DND-41 (cell line): Measurements from ENCODE around the gene DUSP15.

Experiments
- ATAC-seq: fragments of 200-7000 bp; cut with Tn5 transposase; 3 replicates; pipeline ENCODE4 v1.9.1; 2021; ENCODE audit warnings: low read depth; ENCODE audit not compliant: insufficient read depth
- DNase-seq: peaks from one replicate; pipeline ENCODE4 v3.0.0-alpha.2; 2020
- H2AFZ ChIP-seq: 2 replicates; pipeline ENCODE4 v1.6.0; 2012; ENCODE audit warnings: low read depth, low read length
- H3K27ac ChIP-seq: 2 replicates; pipeline ENCODE4 v1.5.1; 2012; ENCODE audit warnings: low read length, inconsistent platforms
- H3K27me3 ChIP-seq: fragments of 200-600 bp; sonication (generic); 2 replicates; pipeline ENCODE4 v1.6.0; 2012; ENCODE audit warnings: low read length, mild to moderate bottlenecking, inconsistent platforms; ENCODE audit not compliant: insufficient read depth, poor library complexity
- H3K36me3 ChIP-seq: 2 replicates; pipeline ENCODE4 v1.5.1; 2012; ENCODE audit warnings: low read length, inconsistent platforms; ENCODE audit not compliant: insufficient read depth
- H3K4me1 ChIP-seq: 2 replicates; pipeline ENCODE4 v1.5.1; 2012; ENCODE audit warnings: mild to moderate bottlenecking, low read length; ENCODE audit not compliant: insufficient read depth
- H3K4me2 ChIP-seq: 2 replicates; pipeline ENCODE4 v1.6.0; 2012; ENCODE audit warnings: mild to moderate bottlenecking, moderate library complexity, low read length, inconsistent platforms; ENCODE audit not compliant: insufficient read depth
- H3K4me3 ChIP-seq, 2 experiments: fragments of 200-600 bp in 1 of 2; shearing (Covaris generic) in 1 of 2; 2 replicates each; pipeline ENCODE4 v1.5.1; 2012 to 2016; ENCODE audit warnings: inconsistent platforms in 2 of 2, low read length in 2 of 2, mild to moderate bottlenecking in 2 of 2, low read depth in 1 of 2, moderate library complexity in 1 of 2
- H3K79me2 ChIP-seq: 2 replicates; pipeline ENCODE4 v1.6.0; 2012; ENCODE audit warnings: low read length, inconsistent platforms; ENCODE audit not compliant: insufficient read depth
- H3K9ac ChIP-seq: 2 replicates; pipeline ENCODE4 v1.6.0; 2012; ENCODE audit warnings: low read depth, mild to moderate bottlenecking, inconsistent platforms, low read length, moderate library complexity
- H3K9me3 ChIP-seq: 2 replicates; pipeline ENCODE4 v1.5.1; 2012; ENCODE audit warnings: low read length, moderate library complexity, mild to moderate bottlenecking, inconsistent platforms; ENCODE audit not compliant: insufficient read depth, severe bottlenecking
- H4K20me1 ChIP-seq: 2 replicates; pipeline ENCODE4 v1.6.0; 2012; ENCODE audit warnings: low read length; ENCODE audit not compliant: insufficient read depth
- EZH2 ChIP-seq: IDR thresholded peaks from 3 replicates; pipeline ENCODE4 v1.6.1; 2012; ENCODE audit warnings: borderline replicate concordance, low read depth, mild to moderate bottlenecking, moderate library complexity, low read length, inconsistent platforms; ENCODE audit not compliant: severe bottlenecking
- TF ChIP-seq, protein P1 (sequence below): IDR thresholded peaks from 2 replicates; pipeline ENCODE4 v1.5.1; 2012; ENCODE audit warnings: borderline replicate concordance, low read length, moderate library complexity, mild to moderate bottlenecking; ENCODE audit not compliant: poor library complexity, severe bottlenecking; ENCODE audit errors: extremely low read depth

Gene DUSP15

DNA sequence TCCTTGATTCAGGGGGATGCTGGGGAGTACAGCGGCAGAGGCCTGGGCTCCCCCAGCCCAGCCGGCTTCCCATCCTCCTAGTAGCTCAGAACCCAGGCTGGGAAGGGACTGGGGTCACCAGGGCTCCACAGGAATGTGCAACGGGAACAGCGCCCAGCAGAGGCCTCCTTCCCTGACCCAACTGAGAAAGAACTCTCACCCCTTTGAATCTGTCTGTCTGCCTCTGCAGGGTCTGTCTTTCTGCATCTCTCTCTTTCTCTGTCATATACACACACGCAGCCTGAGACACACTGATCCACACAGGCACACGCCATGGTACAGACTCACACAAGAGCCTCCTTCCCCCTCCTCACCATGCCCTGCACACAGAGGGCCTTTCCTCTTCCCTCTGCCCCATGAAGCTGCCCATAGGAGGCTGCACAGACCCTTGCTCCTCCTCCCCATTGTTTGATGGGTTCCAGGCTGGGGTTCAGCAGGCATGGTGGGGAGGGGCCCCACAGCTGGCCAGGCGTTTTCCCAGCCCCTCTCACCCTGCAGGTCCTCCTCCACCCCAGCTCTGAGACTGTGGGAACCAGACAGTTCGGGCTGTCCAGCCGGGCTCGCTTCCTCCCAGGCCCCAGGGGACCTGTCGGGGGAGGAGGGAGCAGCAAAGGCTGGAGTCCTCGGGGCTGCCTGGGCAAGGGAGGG lies 27.7 kb downstream of the DUSP15 start:
- peaks cover 6% of the 10 kb centered on the region for H4K20me1 ChIP-seq
- H3K4me3 ChIP-seq = no peak overlapping the region
- H3K27ac ChIP-seq = no peak overlapping the region
- no peak for TF ChIP-seq EZH2
- TF ChIP-seq, protein P1, sequence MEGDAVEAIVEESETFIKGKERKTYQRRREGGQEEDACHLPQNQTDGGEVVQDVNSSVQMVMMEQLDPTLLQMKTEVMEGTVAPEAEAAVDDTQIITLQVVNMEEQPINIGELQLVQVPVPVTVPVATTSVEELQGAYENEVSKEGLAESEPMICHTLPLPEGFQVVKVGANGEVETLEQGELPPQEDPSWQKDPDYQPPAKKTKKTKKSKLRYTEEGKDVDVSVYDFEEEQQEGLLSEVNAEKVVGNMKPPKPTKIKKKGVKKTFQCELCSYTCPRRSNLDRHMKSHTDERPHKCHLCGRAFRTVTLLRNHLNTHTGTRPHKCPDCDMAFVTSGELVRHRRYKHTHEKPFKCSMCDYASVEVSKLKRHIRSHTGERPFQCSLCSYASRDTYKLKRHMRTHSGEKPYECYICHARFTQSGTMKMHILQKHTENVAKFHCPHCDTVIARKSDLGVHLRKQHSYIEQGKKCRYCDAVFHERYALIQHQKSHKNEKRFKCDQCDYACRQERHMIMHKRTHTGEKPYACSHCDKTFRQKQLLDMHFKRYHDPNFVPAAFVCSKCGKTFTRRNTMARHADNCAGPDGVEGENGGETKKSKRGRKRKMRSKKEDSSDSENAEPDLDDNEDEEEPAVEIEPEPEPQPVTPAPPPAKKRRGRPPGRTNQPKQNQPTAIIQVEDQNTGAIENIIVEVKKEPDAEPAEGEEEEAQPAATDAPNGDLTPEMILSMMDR = no peak
- no peak overlapping the region for H3K9ac ChIP-seq
- H2AFZ ChIP-seq = no peak overlapping the region
- DNase-seq (no peak), ATAC-seq (no peak)
- no peak overlapping the region for H3K4me2 ChIP-seq
- no peaks in the 10 kb centered on the region for H3K9me3 ChIP-seq
- H3K4me1 ChIP-seq = no peaks in the 10 kb centered on the region
- no peaks in the 10 kb centered on the region for H3K79me2 ChIP-seq
- H3K27me3 ChIP-seq = no peaks in the 10 kb centered on the region
- H3K36me3 ChIP-seq = no peaks in the 10 kb centered on the region

DNA sequence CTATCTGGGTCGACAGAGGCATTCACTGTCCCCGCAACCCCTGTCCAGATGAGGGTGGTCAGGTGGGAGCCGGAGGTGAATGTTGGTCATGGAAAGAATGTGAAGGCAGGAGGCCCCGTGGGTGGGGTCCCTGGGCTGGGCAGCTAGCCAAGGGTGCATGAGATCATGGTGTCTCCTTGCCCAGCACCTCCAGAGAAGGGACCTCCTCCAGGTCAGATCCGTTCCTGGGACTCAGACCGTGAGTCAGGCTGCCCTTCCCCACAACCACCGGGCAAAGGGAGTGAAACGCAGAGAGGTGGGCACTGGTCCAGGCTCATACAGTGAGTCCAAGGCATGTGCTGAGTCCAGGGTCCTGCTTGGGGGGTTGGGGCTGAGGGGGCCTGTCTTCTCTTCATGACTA lies 28.4 kb downstream of the DUSP15 start:
- Histone ChIP-seq H3K36me3 (no peaks in the 10 kb centered on the region), H3K4me1 (no peaks in the 10 kb centered on the region), H3K4me3 (no peak overlapping the region), H2AFZ (no peak overlapping the region), H3K27me3 (no peaks in the 10 kb centered on the region), H3K9me3 (no peaks in the 10 kb centered on the region), H3K79me2 (no peaks in the 10 kb centered on the region), H3K4me2 (no peak overlapping the region), H3K9ac (no peak overlapping the region), H3K27ac (no peak overlapping the region), H4K20me1 (peaks cover 12% of the 10 kb centered on the region)
- TF ChIP-seq, protein P1 = no peak
- TF ChIP-seq EZH2 = no peak
- ATAC-seq (no peak), DNase-seq (no peak)

DNA sequence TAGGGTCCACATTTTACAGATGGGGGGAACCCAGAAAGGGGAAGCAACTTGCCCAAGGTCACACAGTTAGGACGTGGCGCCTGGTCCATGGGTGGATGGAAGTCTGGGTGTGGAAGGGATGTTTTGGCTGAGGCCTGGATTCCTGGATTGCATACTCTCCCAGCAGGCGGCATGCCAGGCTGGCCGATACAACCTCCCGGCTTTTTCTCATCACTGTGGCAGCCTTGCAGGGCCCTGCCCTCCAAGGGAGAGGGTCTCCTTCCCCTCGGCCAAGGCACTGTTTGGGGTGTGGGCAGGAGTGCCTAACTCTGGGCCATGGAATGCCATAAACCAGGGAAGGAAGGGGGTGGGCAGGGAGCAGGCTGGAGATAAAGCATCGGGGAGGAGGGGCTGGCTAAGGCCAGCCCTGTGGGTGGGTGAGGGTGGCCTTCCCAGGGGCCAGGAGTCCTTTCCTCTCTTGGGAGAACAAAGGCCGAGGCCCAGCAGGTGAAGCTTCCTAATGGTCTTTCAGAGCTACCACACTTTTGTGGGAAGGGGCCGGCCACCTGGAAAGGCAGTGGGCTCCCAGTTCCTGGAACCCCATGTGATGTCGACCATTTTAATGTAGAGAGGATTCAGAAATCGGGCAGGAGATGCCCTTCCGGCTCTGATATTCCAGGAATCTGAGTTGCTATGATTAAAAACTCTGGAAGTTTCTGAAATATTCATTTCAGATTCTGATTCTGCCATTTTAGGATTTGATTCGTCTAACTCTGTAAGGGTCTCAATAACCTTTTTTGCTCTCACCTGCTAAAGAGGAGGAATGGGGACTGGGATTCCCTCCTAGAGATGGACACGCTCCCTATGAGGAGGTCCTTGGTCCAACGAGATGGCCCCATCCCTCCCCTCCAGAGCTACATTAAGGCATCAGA lies 29.2 kb downstream of the DUSP15 start:
- Histone ChIP-seq H3K4me3 (no peak overlapping the region), H3K9ac (no peak overlapping the region)
- no peak for ATAC-seq

More for the DNA sequence above, 29.2 kb downstream of the DUSP15 start:
- peaks cover 2% of the 10 kb centered on the region; the same call in 1 of the 2 replicates for H3K4me1 ChIP-seq
- no peaks in the 10 kb centered on the region for H3K79me2 ChIP-seq
- no peaks in the 10 kb centered on the region for H3K27me3 ChIP-seq
- TF ChIP-seq, protein P1 = no peak
- no peak for TF ChIP-seq EZH2
- DNase-seq = no peak
- H3K4me2 ChIP-seq = no peak overlapping the region
- H3K27ac ChIP-seq = no peak overlapping the region
- H3K9me3 ChIP-seq = no peaks in the 10 kb centered on the region
- H2AFZ ChIP-seq = no peak overlapping the region
- peaks cover 7% of the 10 kb centered on the region for H4K20me1 ChIP-seq
- H3K36me3 ChIP-seq = no peaks in the 10 kb centered on the region
